Endothelial cell (in vitro differentiated cells): Measurements from ENCODE around the gene SLC22A23. TPM values are rescaled to one million over a fixed set of nuclear protein-coding genes. Genes with fewer than 3 reads are reported as not detected.

Experiments used
- DNase-seq: peaks from one replicate; pipeline ENCODE4 v3.0.0; 2021; ENCODE audit warnings: low spot score
- H3K27ac Mint-ChIP-seq: one replicate; pipeline ENCODE4 v1.8.0; 2021; ENCODE audit warnings: mixed read lengths, inconsistent platforms; ENCODE audit not compliant: unreplicated experiment
- H3K27me3 Mint-ChIP-seq: one replicate; pipeline ENCODE4 v1.8.0; 2021; ENCODE audit warnings: mild to moderate bottlenecking, moderate library complexity, mixed read lengths, inconsistent platforms; ENCODE audit not compliant: unreplicated experiment
- H3K36me3 Mint-ChIP-seq: one replicate; pipeline ENCODE4 v1.8.0; 2021; ENCODE audit warnings: mild to moderate bottlenecking, low read depth, mixed read lengths, inconsistent platforms; ENCODE audit not compliant: unreplicated experiment
- H3K4me1 Mint-ChIP-seq: one replicate; pipeline ENCODE4 v1.8.0; 2021; ENCODE audit warnings: mild to moderate bottlenecking, mixed read lengths, inconsistent platforms; ENCODE audit not compliant: unreplicated experiment
- H3K4me3 Mint-ChIP-seq: one replicate; pipeline ENCODE4 v1.8.0; 2021; ENCODE audit warnings: mild to moderate bottlenecking, mixed read lengths, inconsistent platforms; ENCODE audit not compliant: unreplicated experiment
- H3K9me3 Mint-ChIP-seq: one replicate; pipeline ENCODE4 v1.8.0; 2021; ENCODE audit warnings: mixed read lengths, inconsistent platforms; ENCODE audit not compliant: unreplicated experiment
- total RNA-seq: library from RNA; stranded (reverse); fragmentation: NEBNext Ultra II Directional; extraction: Animal tissue kit (Norgen Biotek cat#: 25700); gene quantifications from one replicate; pipeline ENCODE4 v1.2.1, GENCODE V29; 2021; ENCODE audit not compliant: unreplicated experiment
- TF ChIP-seq, protein P1 (sequence below): fragments of 200-600 bp; sonication (generic); IDR thresholded peaks from one replicate; pipeline ENCODE4 v1.5.0; 2021; ENCODE audit warnings: antibody characterized with exemption; ENCODE audit not compliant: unreplicated experiment

SLC22A23 gene
- total RNA-seq, 1 donor from 2014 or later, result 72.7 TPM

DNA sequence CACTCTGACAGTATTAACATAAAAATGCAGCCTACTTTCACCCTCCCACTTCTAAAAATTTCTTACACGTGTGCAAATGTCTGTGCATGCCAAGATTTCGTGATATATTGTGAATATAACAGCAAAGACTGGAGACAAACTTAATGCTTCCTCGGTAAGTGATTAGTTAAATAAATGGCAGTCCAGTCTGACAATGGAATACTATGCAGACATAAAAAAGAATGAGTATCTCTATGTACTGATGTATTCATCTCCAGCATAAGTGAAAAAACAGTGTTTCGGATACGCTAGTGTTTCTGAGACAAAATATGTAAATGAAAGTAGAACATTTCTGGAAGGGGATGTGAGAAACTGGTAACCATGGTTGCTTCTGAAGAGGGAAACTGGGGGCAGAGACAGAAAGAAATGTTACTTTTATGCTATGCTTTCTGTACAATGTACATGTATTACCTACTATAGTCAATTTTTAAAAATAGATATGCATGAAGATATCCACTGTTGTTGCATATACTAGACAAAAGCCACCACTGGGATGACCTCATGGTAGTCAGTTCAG lies 7.0 kb downstream of the SLC22A23 start:
- H3K27me3 Mint-ChIP-seq, result peaks cover 3% of the 10 kb centered on the region
- H3K4me3 Mint-ChIP-seq, result no peak overlapping the region
- peaks cover 32% of the 10 kb centered on the region for H3K4me1 Mint-ChIP-seq
- H3K9me3 Mint-ChIP-seq, result no peaks in the 10 kb centered on the region
- peaks cover 12% of the 10 kb centered on the region for H3K36me3 Mint-ChIP-seq
- DNase-seq, result no peak
- H3K27ac Mint-ChIP-seq, result no peak overlapping the region
- TF ChIP-seq, protein P1, sequence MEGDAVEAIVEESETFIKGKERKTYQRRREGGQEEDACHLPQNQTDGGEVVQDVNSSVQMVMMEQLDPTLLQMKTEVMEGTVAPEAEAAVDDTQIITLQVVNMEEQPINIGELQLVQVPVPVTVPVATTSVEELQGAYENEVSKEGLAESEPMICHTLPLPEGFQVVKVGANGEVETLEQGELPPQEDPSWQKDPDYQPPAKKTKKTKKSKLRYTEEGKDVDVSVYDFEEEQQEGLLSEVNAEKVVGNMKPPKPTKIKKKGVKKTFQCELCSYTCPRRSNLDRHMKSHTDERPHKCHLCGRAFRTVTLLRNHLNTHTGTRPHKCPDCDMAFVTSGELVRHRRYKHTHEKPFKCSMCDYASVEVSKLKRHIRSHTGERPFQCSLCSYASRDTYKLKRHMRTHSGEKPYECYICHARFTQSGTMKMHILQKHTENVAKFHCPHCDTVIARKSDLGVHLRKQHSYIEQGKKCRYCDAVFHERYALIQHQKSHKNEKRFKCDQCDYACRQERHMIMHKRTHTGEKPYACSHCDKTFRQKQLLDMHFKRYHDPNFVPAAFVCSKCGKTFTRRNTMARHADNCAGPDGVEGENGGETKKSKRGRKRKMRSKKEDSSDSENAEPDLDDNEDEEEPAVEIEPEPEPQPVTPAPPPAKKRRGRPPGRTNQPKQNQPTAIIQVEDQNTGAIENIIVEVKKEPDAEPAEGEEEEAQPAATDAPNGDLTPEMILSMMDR, result no peak

DNA sequence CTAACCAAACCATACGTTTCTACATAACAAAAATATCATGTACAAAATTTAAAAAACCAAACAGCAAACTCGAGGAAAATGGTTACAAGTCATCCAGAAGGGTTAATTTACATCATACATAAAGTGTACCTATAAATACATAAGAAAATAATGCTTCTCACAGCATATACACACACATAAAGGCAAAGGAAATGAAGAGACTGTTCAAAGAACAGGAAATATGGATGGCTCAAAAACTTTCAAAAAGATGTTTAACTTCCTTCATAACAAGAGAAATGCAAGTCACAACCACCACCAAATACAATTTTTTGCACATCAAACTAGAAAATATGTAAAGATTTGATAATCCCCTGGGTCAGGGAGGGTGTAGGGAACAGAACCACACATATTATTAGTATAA lies 7.5 kb downstream of the SLC22A23 start:
- no peaks in the 10 kb centered on the region for H3K9me3 Mint-ChIP-seq
- H3K4me3 Mint-ChIP-seq, result no peak overlapping the region
- no peak overlapping the region for H3K27ac Mint-ChIP-seq

DNA sequence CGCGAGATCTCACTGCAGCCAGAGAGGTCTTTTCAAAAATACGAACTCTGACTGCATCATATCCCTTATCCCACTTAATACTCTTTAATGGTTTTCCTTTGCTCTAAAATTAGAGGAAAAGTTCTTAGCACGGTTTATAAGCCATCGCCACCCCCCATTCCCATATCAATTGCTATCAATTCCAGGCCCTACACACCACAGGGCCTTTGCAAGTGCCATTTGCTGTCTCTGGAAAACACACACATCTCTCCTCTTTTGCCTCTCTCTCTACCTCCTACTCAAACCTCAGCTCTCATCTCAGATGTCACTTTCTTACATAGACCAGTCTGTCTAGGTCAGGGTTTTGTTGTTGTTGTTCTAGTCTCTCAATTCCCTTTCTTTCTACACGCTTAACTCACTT lies 9.8 kb downstream of the SLC22A23 start:
- Mint-ChIP-seq H3K9me3 (no peaks in the 10 kb centered on the region), H3K4me1 (peaks cover 31% of the 10 kb centered on the region), H3K27me3 (peaks cover 4% of the 10 kb centered on the region), H3K36me3 (peaks cover 14% of the 10 kb centered on the region), H3K4me3 (no peak overlapping the region), H3K27ac (no peak overlapping the region)
- DNase-seq, result no peak
- TF ChIP-seq, protein P1, result no peak

More for the DNA sequence above, 7.5 kb downstream of the SLC22A23 start:
- TF ChIP-seq, protein P1, result no peak
- peaks cover 3% of the 10 kb centered on the region for H3K27me3 Mint-ChIP-seq
- peaks cover 33% of the 10 kb centered on the region for H3K4me1 Mint-ChIP-seq
- DNase-seq, result no peak
- H3K36me3 Mint-ChIP-seq, result peaks cover 12% of the 10 kb centered on the region

DNA sequence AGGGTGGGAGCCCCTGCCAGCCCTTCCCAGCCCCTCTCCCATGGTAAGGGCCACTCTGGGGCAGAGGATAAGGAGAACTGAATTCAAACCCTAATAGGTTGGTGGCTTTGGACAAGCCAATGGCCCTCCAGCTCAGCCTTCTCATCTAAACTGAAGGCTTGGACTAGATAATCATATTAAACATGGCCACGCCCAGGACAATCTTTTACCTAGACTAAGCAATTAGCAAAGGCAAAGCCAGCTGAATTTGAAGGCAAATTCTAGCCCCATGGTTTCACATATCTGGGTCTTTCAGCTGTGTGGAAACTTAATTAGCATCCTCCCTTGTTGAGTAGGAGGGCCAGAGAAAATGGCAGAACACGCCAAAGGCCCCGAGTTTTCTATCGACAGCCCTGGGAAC lies 10.7 kb downstream of the SLC22A23 start:
- Mint-ChIP-seq H3K9me3 (no peaks in the 10 kb centered on the region), H3K27ac (no peak overlapping the region), H3K4me1 (peaks cover 27% of the 10 kb centered on the region), H3K27me3 (peaks cover 4% of the 10 kb centered on the region), H3K4me3 (no peak overlapping the region), H3K36me3 (peaks cover 12% of the 10 kb centered on the region)
- TF ChIP-seq, protein P1, result no peak
- DNase-seq, result no peak

DNA sequence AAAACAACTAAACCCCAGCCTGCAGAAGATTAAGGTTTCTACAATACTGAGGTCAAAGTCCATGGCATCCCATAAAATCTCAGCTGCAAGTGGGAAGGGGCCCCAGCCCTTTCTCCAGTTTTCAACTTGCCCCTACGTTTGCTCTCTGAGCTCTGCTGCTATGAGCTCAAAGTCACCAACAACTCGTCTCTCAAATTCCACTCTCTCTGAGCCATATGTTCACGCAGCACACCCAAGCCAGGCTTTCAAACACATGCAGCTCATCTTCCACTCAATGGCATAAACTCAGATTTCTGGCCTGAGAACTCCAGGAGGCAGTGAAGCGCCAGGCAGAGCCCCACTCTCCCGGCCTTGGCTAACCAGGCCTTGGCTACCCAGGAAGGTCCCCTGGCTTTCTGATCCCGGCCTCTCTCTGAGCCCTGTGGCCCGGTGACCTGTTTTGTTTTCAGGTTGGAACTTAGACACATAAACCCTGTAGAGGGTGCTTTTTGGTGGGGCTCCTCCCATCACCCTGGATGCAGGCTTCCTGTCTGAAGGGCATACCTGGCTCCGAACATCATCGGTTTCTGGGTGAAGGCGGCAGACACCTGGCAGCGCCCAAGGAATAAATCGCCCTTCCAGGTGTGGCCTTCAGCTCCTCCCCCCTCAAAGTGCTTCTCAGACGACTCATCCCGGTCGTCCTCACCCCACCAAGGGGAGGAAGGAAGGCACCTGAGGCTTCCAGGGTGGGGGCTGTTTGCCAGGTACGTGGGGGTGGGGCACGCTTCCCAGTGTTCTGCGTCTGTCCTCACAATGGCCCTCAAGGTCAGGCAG lies 12.4 kb downstream of the SLC22A23 start:
- no peak for DNase-seq
- Mint-ChIP-seq H3K27ac (no peak overlapping the region), H3K4me1 (peaks cover 23% of the 10 kb centered on the region), H3K27me3 (peaks cover 4% of the 10 kb centered on the region), H3K4me3 (no peak overlapping the region), H3K36me3 (peaks cover 20% of the 10 kb centered on the region), H3K9me3 (no peaks in the 10 kb centered on the region)
- TF ChIP-seq, protein P1, result no peak
